HCT116 (cell line): ENCODE results near the gene CCR5AS.

Source experiments
- ATAC-seq: fragments of 200-7000 bp; cut with Tn5 transposase; 2 replicates; pipeline ENCODE4 v1.9.1; 2020; ENCODE audit warnings: mild to moderate bottlenecking, moderate library complexity
- BruUV-seq: library from RNA; stranded (reverse); fragments of 400-500 nt; replicated peaks from 2 replicates; lab custom pipeline; 2021; lab: Mats Ljungman, UMichigan
- CTCF ChIA-PET: fragments of 300-600 bp; sonication (Branson Sonifier 250); formaldehyde crosslinking; loops from one replicate; lab custom pipeline; 2021; ENCODE audit warnings: antibody characterized with exemption; lab: Charles Lee
- POLR2A ChIA-PET: fragments of 300-600, 350-600 bp; sonication (Branson Sonifier 250); formaldehyde crosslinking; loops from one replicate; lab custom pipeline; 2021; ENCODE audit warnings: antibody characterized with exemption; lab: Charles Lee
- RAD21 ChIA-PET, 2 experiments: fragments of 300-600 bp; sonication (Branson Sonifier 250); formaldehyde crosslinking; loops; one replicate each; lab custom pipeline; 2023; ENCODE audit warnings: low total read pairs in 2 of 2; ENCODE audit not compliant: uncharacterized antibody in 2 of 2, unreplicated experiment in 2 of 2, low non-redundant PET in 1 of 2; lab: Charles Lee
- DNase-seq: peaks from one replicate; pipeline ENCODE4 v3.0.0-alpha.2; 2010; ENCODE audit warnings: low read depth, low spot score
- H2AFZ ChIP-seq: fragments of 200-600 bp; shearing (Covaris generic), sonication (generic); 2 replicates; pipeline ENCODE4 v1.6.1; 2017; ENCODE audit warnings: low read depth, mixed run types, mixed read lengths, antibody characterized with exemption, low read length; ENCODE audit not compliant: poor library complexity, severe bottlenecking
- H3K27ac ChIP-seq: 2 replicates; pipeline ENCODE4 v1.5.1; 2012; ENCODE audit warnings: low read depth, low read length
- H3K27me3 ChIP-seq: fragments of 200-600 bp; sonication (generic); 2 replicates; pipeline ENCODE4 v1.6.1; 2016; ENCODE audit warnings: mixed run types, low read length, mixed read lengths; ENCODE audit not compliant: insufficient read depth
- H3K36me3 ChIP-seq, 2 experiments: fragments of 200-500 bp in 1 of 2; fragments of 200-600 bp in 1 of 2; sonication (Bioruptor generic) in 1 of 2; sonication (generic) in 1 of 2; 2 replicates each; pipeline versions ENCODE4 v1.5.1 to v1.6.1; 2014 to 2016; ENCODE audit warnings: low read length in 2 of 2, inconsistent platforms in 1 of 2, mixed read lengths in 1 of 2, mixed run types in 1 of 2; ENCODE audit not compliant: insufficient read depth in 2 of 2, control insufficient read depth in 1 of 2
- H3K4me1 ChIP-seq, 2 experiments: fragments of 200-600 bp in 1 of 2; sonication (generic) in 1 of 2; 2 replicates each; pipeline versions ENCODE4 v1.5.1 to v1.6.1; 2012 to 2017; ENCODE audit warnings: low read length in 2 of 2, inconsistent platforms in 1 of 2, mild to moderate bottlenecking in 1 of 2, mixed read lengths in 1 of 2, mixed run types in 1 of 2, moderate library complexity in 1 of 2; ENCODE audit not compliant: insufficient read depth in 2 of 2, control insufficient read depth in 1 of 2
- H3K4me2 ChIP-seq: fragments of 200-600 bp; sonication (generic); 2 replicates; pipeline ENCODE4 v1.6.1; 2017; ENCODE audit warnings: mixed run types, low read length, mixed read lengths
- H3K4me3 ChIP-seq, 2 experiments: fragments of 200-600 bp in 1 of 2; sonication (generic) in 1 of 2; replicated peaks in 1 of 2; 2 replicates each; pipeline ENCODE4 v1.5.1; 2011 to 2016; ENCODE audit warnings: low read length in 2 of 2, control low read depth in 1 of 2, low read depth in 1 of 2, mild to moderate bottlenecking in 1 of 2, mixed read lengths in 1 of 2, mixed run types in 1 of 2
- H3K79me2 ChIP-seq: fragments of 200-600 bp; sonication (generic); 2 replicates; pipeline ENCODE4 v1.6.1; 2017; ENCODE audit warnings: mild to moderate bottlenecking, mixed run types, low read length, moderate library complexity, mixed read lengths; ENCODE audit not compliant: insufficient read depth
- H3K9ac ChIP-seq: fragments of 200-600 bp; sonication (generic); 2 replicates; pipeline ENCODE4 v1.6.1; 2016; ENCODE audit warnings: low read length, mixed read lengths
- H3K9me2 ChIP-seq: fragments of 200-600 bp; sonication (generic), shearing (Covaris generic); 2 replicates; pipeline ENCODE4 v1.6.1; 2017; ENCODE audit warnings: mixed run types, mild to moderate bottlenecking, moderate library complexity; ENCODE audit not compliant: insufficient read depth
- H3K9me3 ChIP-seq, 2 experiments: fragments of 200-500 bp in 1 of 2; fragments of 200-600 bp in 1 of 2; sonication (Bioruptor generic) in 1 of 2; sonication (generic) in 1 of 2; 2 replicates each; pipeline ENCODE4 v1.6.1; 2014 to 2017; ENCODE audit warnings: low read length in 2 of 2, mixed read lengths in 2 of 2, inconsistent platforms in 1 of 2, low read depth in 1 of 2, mild to moderate bottlenecking in 1 of 2, mixed run types in 1 of 2, moderate library complexity in 1 of 2; ENCODE audit not compliant: control insufficient read depth in 1 of 2, insufficient read depth in 1 of 2
- H4K20me1 ChIP-seq: fragments of 200-600 bp; sonication (generic), shearing (Covaris generic); 2 replicates; pipeline ENCODE4 v1.6.1; 2017; ENCODE audit warnings: mixed run types, mild to moderate bottlenecking, moderate library complexity; ENCODE audit not compliant: insufficient read depth
- ATF3 ChIP-seq: IDR thresholded peaks from 2 replicates; pipeline ENCODE4 v1.6.1; 2012
- CBX3 ChIP-seq: IDR thresholded peaks from 2 replicates; pipeline ENCODE4 v1.6.1; 2012; ENCODE audit warnings: low read depth
- ELF1 ChIP-seq: IDR thresholded peaks from 2 replicates; pipeline ENCODE4 v1.6.1; 2012; ENCODE audit warnings: low read depth, borderline replicate concordance
- EZH2 ChIP-seq: fragments of 200-600 bp; sonication (generic); IDR thresholded peaks from 2 replicates; pipeline ENCODE4 v1.6.1; 2017; ENCODE audit warnings: antibody characterized with exemption, mixed run types
- FOSL1 ChIP-seq: IDR thresholded peaks from 2 replicates; pipeline ENCODE4 v1.6.1; 2012; ENCODE audit warnings: low read depth
- POLR2A ChIP-seq: IDR thresholded peaks from 2 replicates; pipeline ENCODE4 v1.7.0; 2011; ENCODE audit warnings: borderline replicate concordance; ENCODE audit not compliant: insufficient read depth, insufficient read length; ENCODE audit errors: extremely low read depth
- POLR2AphosphoS5 ChIP-seq: IDR thresholded peaks from 2 replicates; pipeline ENCODE4 v1.6.1; 2011; ENCODE audit warnings: mild to moderate bottlenecking, low read depth, low read length, moderate library complexity
- RAD21 ChIP-seq: IDR thresholded peaks from 2 replicates; pipeline ENCODE4 v1.6.1; 2012; ENCODE audit warnings: low read depth, mild to moderate bottlenecking
- SRF ChIP-seq: IDR thresholded peaks from 2 replicates; pipeline ENCODE4 v1.6.1; 2012; ENCODE audit warnings: low read depth
- TCF7L2 ChIP-seq: IDR thresholded peaks from 2 replicates; pipeline ENCODE4 v1.7.0; 2011; ENCODE audit warnings: borderline replicate concordance, inconsistent platforms; ENCODE audit not compliant: insufficient read depth, insufficient read length; ENCODE audit errors: extremely low read depth
- ZFX ChIP-seq: fragments of 450-650 bp; IDR thresholded peaks from 2 replicates; pipeline ENCODE4 v1.6.1; 2017
- ZNF274 ChIP-seq: fragments of 200-500 bp; sonication (Bioruptor generic); IDR thresholded peaks from 2 replicates; pipeline ENCODE4 v1.6.1; 2014; ENCODE audit warnings: mild to moderate bottlenecking, low read depth, low read length, inconsistent platforms
- intact Hi-C: fragments of 100-400 bp; cut with micrococcal nuclease; formaldehyde crosslinking; loops from 2 replicates; pipeline ENCODE4 v1.10.0; 2022
- TF ChIP-seq, protein P1 (sequence below): IDR thresholded peaks from 2 replicates; pipeline ENCODE4 v1.6.1; 2011; ENCODE audit warnings: mild to moderate bottlenecking, low read length, moderate library complexity; ENCODE audit not compliant: insufficient replicate concordance; ENCODE audit errors: extremely low read depth

The CCR5AS gene

GRCh38 chr3:46414739-46415138, 7.9 kb upstream of the CCR5AS start (continued):
- TF ChIP-seq TCF7L2 = no peak

GRCh38 chr3:46413951-46414350, 7.1 kb upstream of the CCR5AS start:
- H4K20me1 ChIP-seq = no peaks in the 10 kb centered on the region
- POLR2A ChIA-PET = no interaction called here
- H3K9me2 ChIP-seq = no peaks in the 10 kb centered on the region
- H2AFZ ChIP-seq = no peak overlapping the region
- no peaks in the 10 kb centered on the region for H3K36me3 ChIP-seq
- no peak for TF ChIP-seq POLR2A
- TF ChIP-seq ELF1 = no peak
- TF ChIP-seq FOSL1 = no peak
- no peak for TF ChIP-seq ZFX
- TF ChIP-seq EZH2 = no peak
- no peak for TF ChIP-seq SRF
- TF ChIP-seq ATF3 = no peak
- TF ChIP-seq RAD21 = no peak
- no peak for TF ChIP-seq CBX3
- TF ChIP-seq POLR2AphosphoS5 = no peak
- TF ChIP-seq ZNF274 = no peak
- TF ChIP-seq, protein P1, sequence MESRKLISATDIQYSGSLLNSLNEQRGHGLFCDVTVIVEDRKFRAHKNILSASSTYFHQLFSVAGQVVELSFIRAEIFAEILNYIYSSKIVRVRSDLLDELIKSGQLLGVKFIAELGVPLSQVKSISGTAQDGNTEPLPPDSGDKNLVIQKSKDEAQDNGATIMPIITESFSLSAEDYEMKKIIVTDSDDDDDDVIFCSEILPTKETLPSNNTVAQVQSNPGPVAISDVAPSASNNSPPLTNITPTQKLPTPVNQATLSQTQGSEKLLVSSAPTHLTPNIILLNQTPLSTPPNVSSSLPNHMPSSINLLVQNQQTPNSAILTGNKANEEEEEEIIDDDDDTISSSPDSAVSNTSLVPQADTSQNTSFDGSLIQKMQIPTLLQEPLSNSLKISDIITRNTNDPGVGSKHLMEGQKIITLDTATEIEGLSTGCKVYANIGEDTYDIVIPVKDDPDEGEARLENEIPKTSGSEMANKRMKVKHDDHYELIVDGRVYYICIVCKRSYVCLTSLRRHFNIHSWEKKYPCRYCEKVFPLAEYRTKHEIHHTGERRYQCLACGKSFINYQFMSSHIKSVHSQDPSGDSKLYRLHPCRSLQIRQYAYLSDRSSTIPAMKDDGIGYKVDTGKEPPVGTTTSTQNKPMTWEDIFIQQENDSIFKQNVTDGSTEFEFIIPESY = no peak
- TF ChIP-seq TCF7L2 = no peak
- no peak overlapping the region for H3K4me3 ChIP-seq
- no peak for ATAC-seq
- no peak for DNase-seq
- no peaks in the 10 kb centered on the region for H3K79me2 ChIP-seq
- intact Hi-C loops = no loop called here
- H3K9me3 ChIP-seq = no peaks in the 10 kb centered on the region
- BruUV-seq = no TSS peak
- H3K4me1 ChIP-seq = no peaks in the 10 kb centered on the region
- H3K9ac ChIP-seq = no peak overlapping the region
- no peaks in the 10 kb centered on the region for H3K27me3 ChIP-seq
- H3K4me2 ChIP-seq = no peak overlapping the region
- H3K27ac ChIP-seq = no peak overlapping the region
- RAD21 ChIA-PET = no interaction called here
- CTCF ChIA-PET = no interaction called here
